GM18951 (cell line): ENCODE results near the gene KLHL35.

ENCODE experiments used
- POLR2A ChIP-seq: IDR thresholded peaks from 4 replicates; pipeline ENCODE4 v1.6.1; 2011; ENCODE audit warnings: mild to moderate bottlenecking; ENCODE audit not compliant: insufficient read length, insufficient read depth; ENCODE audit errors: extremely low read depth
- in situ Hi-C: fragments of 300-500 bp; cut with MboI; formaldehyde crosslinking; loops from one replicate; pipeline ENCODE4 v1.12.0; 2022; ENCODE audit warnings: low sequenced_read_pairs, mixed read lengths, inconsistent platforms; ENCODE audit not compliant: unreplicated experiment

KLHL35 gene, protein sequence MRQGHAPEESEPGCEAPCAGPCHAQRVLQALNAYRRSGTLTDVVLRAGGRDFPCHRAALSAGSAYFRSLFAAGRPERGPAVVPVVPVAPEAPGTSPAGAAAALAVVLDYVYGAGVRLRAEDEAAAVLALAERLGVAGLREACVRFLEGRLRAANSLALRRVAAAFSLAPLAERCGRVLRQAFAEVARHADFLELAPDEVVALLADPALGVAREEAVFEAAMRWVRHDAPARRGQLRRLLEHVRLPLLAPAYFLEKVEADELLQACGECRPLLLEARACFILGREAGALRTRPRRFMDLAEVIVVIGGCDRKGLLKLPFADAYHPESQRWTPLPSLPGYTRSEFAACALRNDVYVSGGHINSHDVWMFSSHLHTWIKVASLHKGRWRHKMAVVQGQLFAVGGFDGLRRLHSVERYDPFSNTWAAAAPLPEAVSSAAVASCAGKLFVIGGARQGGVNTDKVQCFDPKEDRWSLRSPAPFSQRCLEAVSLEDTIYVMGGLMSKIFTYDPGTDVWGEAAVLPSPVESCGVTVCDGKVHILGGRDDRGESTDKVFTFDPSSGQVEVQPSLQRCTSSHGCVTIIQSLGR

DNA sequence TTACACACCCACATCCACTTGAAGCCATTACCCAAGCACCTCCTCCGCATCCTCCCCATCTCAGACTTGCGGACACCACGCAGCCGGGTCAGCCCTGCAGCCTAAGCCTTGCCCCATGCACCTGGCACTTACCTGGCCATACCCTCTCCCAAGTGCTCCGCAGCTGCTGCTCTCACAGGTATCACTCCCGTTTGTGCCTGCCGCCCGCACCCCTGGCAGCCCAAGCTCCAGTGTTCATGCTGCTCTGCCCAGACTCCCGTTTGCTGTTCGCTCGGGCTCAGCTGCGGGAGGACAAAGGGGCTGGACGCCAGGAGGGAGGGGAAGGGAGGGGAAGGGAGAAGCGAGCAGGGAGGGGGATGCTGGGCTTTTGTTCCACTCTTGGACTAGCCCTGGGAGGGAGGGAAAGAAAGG lies at the start of gene KLHL35:
KLHL35 (minus strand) TSS at position 293 of the 411 bp plus-strand sequence. CDS start 2,574 bp downstream, outside the sequence.
- in situ Hi-C loops, result no loop called here
- TF ChIP-seq POLR2A, result no peak

- in situ Hi-C loops, result no loop called here
- TF ChIP-seq POLR2A, result no peak
Measured at GRCh38 chr11:75481922-75482606, 49.1 kb upstream of the KLHL35 start.

DNA sequence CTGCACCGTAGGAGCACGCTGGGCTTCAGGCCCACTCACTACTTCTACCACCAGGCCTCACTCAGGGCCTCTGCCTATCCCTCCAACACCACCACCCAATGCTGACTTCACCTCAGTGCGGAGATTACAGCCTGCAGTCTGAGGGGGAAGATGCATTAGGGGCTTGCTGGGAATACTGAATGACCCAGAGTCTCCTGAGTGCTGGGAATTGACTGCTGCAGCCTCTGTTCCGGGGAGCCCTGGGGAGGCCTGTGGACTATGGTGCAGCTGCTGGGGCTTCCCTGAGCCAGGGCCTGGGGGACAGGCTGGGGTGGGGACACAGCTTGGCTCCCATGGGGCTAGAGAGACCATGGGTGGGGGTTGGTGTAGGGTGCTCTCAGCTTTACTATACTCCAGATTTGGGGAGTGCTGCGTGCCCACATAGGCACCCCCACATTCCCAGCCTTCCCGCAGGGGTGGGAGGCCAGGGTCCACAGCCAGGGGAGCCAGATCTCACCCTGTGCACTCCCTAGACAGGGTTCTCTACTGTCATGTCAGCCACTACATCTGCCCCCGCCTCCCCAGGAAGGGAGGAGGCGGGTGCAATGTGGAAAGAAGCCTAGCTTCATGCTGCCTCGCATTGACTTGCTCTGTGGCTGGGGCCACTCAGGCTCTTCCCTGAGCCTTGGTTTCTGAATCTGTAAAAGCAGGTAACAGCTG lies 48.4 kb upstream of the KLHL35 start:
- TF ChIP-seq POLR2A, result no peak
- in situ Hi-C loops, result no loop called here

DNA sequence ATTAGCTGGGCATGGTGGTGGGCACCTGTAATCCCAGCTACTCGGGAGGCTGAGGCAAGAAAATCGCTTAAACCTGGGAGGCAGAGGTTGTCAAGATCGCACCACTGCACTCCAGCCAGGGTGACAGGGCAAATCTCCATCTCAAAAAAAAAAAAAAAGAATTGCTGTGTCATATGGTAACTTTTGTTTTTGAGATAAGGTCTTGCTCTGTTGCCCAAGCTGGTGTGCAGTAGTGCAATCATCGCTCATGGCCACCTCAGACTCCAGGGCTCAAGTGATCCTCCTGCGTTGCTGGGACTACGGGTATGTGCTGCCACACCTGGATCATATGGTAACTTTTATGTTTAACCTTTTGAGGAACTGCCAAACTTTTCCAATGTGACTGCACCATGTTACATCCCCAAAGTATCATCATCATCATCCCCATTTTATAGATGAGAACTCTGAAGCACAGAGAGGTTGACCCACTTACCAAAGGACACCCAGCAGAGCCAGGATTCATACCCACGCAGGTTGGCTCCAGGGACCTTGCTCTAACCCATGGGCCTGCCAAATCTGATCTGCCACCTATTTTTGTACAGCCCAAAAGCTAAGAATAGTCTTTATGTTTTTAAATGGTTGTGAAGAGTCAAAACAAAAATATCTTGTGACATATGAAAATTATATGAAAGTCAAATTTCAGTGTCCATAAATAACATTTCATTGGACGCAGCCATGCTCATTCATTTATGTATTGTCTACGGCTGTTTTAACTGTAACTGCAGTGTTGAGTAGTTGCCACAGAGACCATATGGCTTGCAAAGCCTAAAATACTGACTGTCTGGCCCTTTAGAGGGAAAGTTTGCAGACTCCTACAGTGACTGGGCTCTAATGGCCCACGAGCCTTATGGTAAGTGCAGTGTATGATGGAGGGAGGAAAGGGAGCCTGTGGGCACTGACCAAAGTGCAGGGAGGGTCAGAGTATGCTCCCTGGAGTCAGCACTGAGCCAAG lies 47.5 kb upstream of the KLHL35 start:
- in situ Hi-C loops, result no loop called here

DNA sequence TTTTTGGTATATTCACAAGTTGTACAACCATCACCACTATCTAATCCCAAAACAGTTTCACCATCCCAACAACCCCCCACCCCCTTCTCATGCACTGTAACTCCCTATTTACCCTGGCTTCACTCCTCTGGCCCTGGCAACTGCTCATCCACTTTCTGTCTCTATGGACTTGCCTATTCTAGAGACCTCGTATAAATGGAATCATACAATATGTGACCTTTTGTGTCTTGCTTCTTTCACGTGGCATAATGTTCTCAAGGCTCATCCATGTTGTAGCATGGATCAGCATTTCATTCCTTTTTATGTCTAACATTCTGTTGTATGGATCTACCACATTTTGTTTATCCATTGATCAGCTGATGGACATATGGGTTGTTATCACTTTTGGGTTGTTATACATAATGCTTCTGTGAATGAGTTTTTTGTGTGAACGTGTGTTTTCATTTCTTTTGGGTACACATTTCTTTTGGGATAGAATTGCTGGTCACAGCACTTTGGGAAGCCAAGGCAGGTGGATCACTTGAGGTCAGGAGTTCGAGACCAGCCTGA lies 46.7 kb upstream of the KLHL35 start:
- in situ Hi-C loops, result no loop called here
- TF ChIP-seq POLR2A, result no peak

More for the DNA sequence above, 47.5 kb upstream of the KLHL35 start:
- no peak for TF ChIP-seq POLR2A

DNA sequence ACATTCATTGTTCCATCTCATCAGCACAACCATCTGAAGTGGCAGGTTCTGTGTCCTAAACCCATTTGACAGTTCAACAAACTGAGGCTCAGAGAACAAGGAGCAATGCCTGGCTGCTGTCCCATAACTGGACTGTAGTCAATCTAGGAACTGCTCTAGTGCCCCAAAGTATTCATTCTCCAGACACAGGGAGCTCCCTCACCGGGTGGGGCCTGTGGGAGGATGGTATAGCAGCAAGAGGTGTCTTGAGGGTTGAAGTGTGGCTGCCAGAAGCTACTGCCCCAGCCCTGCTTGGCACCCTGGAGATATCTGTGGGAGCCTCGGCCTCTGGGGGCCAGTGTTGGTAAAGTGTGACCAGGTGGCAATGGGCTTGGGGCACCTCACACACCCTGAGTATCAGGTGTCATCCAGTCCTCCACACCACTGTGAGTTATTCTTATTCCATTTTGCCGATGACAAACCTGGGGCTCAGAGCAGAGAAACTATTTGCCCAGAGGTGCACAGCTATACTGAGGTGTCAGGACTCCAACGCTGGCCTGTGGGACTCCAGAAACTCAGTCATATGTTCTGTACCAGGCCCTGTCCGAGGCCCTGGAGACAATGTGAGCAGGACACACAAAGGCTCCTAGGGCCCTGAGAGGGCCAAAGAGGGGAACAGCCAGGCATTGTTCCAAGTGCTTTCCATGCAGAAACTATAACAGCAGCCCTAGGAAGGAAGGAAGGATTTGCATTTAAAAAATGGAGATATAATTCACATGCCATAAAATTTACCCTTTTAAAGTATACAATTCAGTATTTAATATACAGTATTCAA lies 46.0 kb upstream of the KLHL35 start:
- TF ChIP-seq POLR2A, result no peak
- in situ Hi-C loops, result no loop called here

DNA sequence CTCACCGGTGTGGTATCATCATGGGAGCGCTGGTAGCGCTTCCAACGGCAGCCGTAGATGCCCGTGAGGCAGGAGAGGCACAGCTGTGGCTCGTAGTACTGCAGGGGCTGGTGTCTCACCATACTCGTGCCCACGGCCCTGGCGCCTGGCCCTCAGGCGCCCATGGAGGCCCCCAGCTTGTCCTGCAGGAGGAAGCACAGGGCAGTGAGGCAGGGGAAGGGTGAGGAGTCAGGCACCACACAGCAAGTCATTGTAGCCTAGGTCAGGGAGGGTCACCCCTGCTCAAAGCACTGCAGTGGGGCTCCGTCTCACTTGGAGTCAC lies 44.6 kb upstream of the KLHL35 start:
- no peak for TF ChIP-seq POLR2A
- in situ Hi-C loops, result no loop called here

DNA sequence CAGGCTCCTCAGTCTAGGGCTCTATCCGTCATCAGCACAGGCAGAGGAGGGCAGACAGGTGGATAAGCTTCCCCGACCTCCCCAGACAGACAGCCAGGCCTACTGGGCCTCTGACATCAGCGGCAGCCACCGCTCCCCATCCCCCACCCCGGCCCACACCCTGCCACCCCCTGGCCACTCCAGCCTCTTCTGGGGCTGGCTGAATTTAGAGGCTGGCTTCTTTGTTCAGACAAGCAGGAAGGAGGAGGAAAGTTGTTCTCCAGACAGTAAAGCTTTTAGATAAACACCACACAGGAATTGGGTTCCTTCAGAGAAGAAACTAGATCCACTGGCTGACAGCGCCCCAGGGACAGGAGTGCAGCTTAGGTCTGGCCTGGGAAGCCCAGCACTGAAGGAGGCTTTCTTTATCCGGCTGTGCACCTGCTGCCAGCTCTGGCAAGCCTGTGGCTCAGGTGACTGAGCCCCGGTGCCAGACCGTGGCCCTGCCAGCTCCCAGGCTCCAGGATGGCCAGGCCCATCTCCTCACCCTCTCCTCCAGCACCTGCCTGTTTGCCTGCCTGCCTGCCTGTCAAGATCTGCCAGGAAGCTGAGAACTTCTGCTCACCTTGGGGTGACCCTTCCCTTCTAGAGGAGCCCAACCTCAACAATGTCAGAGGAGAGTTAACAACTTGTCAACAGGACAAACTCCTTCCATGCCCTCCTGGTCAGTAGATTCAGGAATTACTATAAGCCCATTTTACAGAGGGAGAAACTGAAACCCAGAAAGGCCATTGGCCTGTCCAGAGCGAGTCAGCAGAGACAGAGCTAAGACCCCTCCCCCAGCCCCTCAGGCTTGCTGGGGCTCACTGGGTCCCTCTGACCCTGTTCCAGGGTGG lies 44.0 kb upstream of the KLHL35 start:
- no peak for TF ChIP-seq POLR2A

DNA sequence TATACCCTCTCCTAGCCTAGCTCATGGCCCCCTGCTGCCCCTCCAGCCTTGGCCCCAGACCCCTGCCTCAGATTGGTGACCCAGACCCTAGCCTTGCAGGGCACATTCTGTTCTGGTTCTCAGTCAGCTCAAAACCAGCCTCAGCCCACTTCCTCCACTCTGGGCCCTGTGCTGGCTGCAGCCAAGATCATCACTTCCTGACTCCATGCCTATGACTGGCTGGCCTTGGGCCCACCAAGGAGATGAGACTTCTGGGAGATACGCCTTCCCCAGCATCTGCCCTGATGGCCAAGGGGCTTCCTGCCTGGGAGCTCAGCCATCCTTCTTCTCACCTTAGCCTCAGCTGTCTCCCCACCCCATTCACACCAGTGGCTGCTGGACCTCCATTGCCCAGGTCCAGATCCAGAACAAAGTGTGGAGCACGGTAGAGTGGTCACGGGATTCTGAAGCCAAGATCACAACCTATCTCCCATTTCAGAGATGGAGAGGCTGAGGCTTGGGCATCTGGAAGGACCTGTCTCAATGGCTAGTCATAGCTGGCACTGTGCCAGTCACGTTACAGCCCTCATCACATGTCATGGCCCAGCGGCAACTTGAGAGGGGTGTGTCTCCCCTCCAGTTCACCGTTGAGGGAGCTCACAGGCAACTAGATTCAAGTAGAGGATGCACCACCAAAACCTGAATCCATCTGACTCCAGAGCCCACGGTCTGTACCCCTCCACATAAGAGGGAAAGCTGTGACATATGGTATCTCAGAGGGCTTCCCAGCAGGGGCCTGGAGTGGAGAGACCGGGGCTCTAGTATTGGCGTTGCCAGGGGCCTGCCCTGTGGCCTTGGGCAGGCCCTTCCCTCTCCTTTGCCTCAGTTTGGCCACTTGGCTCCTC lies 43.0 kb upstream of the KLHL35 start:
- in situ Hi-C loops, result no loop called here
- no peak for TF ChIP-seq POLR2A

More for the DNA sequence above, 44.0 kb upstream of the KLHL35 start:
- in situ Hi-C loops, result no loop called here

- in situ Hi-C loops, result no loop called here
- no peak for TF ChIP-seq POLR2A
Measured at GRCh38 chr11:75474878-75475766, 42.1 kb upstream of the KLHL35 start.
